ENCODE measurements around the gene KRTAP10-10. TPM values are rescaled to one million over a fixed set of nuclear protein-coding genes. Genes with fewer than 3 reads are reported as not detected.

Gene KRTAP10-10
- total and polyA plus RNA-seq, 9 of the 15 experiments (the other 6 are each of a cell fraction or from before 2014, with no cell fraction given): not detected

DNA sequence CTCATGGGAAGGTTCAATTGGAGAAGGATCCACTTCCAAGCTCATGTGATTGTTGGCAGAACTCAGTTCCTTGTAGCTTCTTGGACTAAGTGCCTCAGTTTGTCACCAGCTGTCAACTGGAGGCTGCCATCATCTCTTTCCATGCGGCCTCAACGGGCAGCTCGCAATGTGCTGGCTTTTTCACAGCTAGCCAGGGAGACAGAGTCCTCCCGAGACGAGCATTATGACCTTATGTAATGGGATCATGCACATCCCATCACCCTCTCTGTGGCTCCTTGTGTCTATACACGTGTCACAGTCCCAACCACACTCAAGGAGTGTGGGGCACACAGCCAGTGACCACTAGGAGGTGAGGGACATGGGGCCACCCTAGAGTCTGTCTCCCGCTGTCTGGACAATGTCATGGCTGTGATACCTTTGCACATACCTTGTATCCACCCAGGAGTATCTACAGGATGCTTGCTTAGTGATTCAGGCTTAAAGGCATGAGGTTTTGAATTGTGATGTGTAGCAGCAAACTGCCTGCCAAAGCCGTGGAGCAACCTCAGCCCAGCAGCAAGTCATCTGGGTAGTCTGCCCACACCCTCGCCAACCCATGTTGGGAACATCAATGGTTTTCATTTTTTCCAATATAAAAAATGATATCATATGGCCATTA is 41.0 kb upstream of the KRTAP10-10 start:
- no peak for DNase-seq (ENCODE audit: extremely low read depth in 1 of 4, low spot score in 3 of 4)
- H3K9me3 ChIP-seq (replicated peaks; ENCODE audit: control insufficient read depth, insufficient read depth, low read depth, low read length): no peaks in the 10 kb centered on the region; the same call in 1 of the 2 replicates
- H3K4me2 ChIP-seq (ENCODE audit: insufficient read depth, low read length): no peak overlapping the region
- H3K27ac ChIP-seq (ENCODE audit: extremely low read depth, low read depth, low read length): no peak overlapping the region
- in situ Hi-C loops (cut with MboI) (no loop called here), intact Hi-C loops (cut with micrococcal nuclease) (no loop called here)
- FAIRE-seq: no peak
- H3K79me2 ChIP-seq (ENCODE audit: control insufficient read depth, insufficient read depth, low read length): no peaks in the 10 kb centered on the region
- no TSS peak for BruUV-seq (replicated peaks)
- no peaks in the 10 kb centered on the region for H4K20me1 ChIP-seq (replicated peaks; ENCODE audit: control insufficient read depth, insufficient read depth, low read length)
- peak overlapping the region; percentile 28; the same call in 1 of the 2 replicates for H2AFZ ChIP-seq (ENCODE audit: low read depth, low read length)
- H3K9me1 ChIP-seq (ENCODE audit: control insufficient read depth, insufficient read depth, low read length): no peaks in the 10 kb centered on the region
- H3K4me1 ChIP-seq (replicated peaks in 1 of 2; ENCODE audit: control insufficient read depth in 2 of 2, insufficient read depth in 2 of 2, low read length in 2 of 2): peaks cover 24 to 29% of the 10 kb centered on the region in 2 experiments
- no peak overlapping the region for H3K9ac ChIP-seq (ENCODE audit: insufficient read depth in 1 of 2, low read depth in 2 of 2, low read length in 2 of 2)
- H3K36me3 ChIP-seq (ENCODE audit: control insufficient read depth, insufficient read depth, low read length): no peaks in the 10 kb centered on the region
- H3K27me3 ChIP-seq (ENCODE audit: control insufficient read depth in 2 of 2, insufficient read depth in 2 of 2, low read length in 2 of 2): peaks cover 5 to 30% of the 10 kb centered on the region in 2 experiments; a peak in 4 of 5 replicates
- ChIA-PET POLR2A (interaction anchor here (1.0 kb wide), 1 partner anchor 14 kb away, joined by 3 read pairs; no protein-coding TSS in a partner anchor), CTCF (ENCODE audit: low intra/inter-chr PET ratio) (no interaction called here)
- 4% methylated on average over 9 of the region's 9 CpGs for WGBS (ENCODE audit: insufficient coverage, low coverage, missing lambda C conversion rate)
- ATAC-seq: peak; percentile 16
- no peak overlapping the region for H3K4me3 ChIP-seq
- TF ChIP-seq CEBPG (CRISPR knock-in tag; IDR thresholded peaks at IDR 0.05) (no peak), CEBPG (tag; conservative IDR thresholded peaks at IDR 0.05 in 1 of 2, IDR thresholded peaks at IDR 0.05 in 1 of 2) (no peak), ZNF354B (CRISPR knock-in tag; IDR thresholded peaks at IDR 0.05) (no peak), MAX (CRISPR knock-in tag; IDR thresholded peaks at IDR 0.05) (peak; percentile 28; the same call in 1 of the 2 replicates), NR4A1 (CRISPR knock-in tag; IDR thresholded peaks at IDR 0.05) (no peak), NR4A1 (tag; IDR thresholded peaks at IDR 0.05) (peak; percentile 63), STAG1 (CRISPR knock-in tag; IDR thresholded peaks at IDR 0.05; ENCODE audit: borderline replicate concordance) (no peak), ZFP30 (CRISPR knock-in tag; IDR thresholded peaks at IDR 0.05; ENCODE audit: borderline replicate concordance) (no peak), PTRF (tag; IDR thresholded peaks at IDR 0.05) (0 out of 2 replicates have a peak, but pooled peaks have one; percentile 8)
- TF ChIP-seq, protein P1, sequence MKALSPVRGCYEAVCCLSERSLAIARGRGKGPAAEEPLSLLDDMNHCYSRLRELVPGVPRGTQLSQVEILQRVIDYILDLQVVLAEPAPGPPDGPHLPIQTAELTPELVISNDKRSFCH (CRISPR knock-in tag; IDR thresholded peaks at IDR 0.05): no peak
- TF ChIP-seq, protein P1 (tag; IDR thresholded peaks at IDR 0.05): peak; percentile 42; the same call in 1 of the 2 replicates

Measured in K562 (cell line).